GM04504 (cell line): Measurements from ENCODE around the gene TTC21B.
A peak's percentile ranks its signal among the peaks of the same experiment; 100 is the strongest.
"Not testable (repeated sequence)": the region's sequence is repeated elsewhere in the genome, so short reads cannot be mapped to it uniquely, and the experiment has no call there.

Source experiments
- DNase-seq: peaks from one replicate; pipeline ENCODE4 v3.0.0-alpha.2; 2012; ENCODE audit warnings: low read depth

TTC21B gene

DNA sequence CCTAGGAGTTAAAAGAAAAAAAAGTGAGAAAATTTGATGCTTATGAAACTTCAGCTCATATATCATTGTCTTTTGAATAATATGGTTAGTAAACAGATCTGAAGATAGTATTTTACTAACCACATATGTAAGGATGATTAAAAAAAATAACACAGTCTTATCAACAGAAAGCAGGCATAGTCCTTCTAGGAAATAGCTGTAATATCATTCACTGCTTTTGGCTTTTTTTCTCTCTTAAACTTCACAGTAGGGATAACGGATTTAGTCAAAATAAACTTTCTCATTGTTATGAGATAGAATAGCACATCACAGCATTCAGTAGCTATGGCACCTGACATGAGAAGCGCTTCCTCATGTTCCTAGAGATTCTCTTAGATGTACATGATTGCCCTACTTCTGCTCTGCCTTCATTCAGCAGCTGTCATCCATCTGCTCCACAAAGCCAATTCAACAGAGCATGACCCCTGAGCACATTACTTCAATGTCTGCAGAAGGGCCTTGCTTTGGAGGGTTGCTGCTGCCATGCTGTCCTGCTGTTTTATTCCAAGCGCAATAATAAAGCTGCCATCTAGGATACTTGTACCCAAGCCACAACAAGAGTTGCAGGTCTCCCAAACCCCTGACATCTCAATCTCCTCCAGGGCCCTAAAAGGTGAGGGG is 67.0 kb downstream of the TTC21B start:
- no peak for DNase-seq

DNA sequence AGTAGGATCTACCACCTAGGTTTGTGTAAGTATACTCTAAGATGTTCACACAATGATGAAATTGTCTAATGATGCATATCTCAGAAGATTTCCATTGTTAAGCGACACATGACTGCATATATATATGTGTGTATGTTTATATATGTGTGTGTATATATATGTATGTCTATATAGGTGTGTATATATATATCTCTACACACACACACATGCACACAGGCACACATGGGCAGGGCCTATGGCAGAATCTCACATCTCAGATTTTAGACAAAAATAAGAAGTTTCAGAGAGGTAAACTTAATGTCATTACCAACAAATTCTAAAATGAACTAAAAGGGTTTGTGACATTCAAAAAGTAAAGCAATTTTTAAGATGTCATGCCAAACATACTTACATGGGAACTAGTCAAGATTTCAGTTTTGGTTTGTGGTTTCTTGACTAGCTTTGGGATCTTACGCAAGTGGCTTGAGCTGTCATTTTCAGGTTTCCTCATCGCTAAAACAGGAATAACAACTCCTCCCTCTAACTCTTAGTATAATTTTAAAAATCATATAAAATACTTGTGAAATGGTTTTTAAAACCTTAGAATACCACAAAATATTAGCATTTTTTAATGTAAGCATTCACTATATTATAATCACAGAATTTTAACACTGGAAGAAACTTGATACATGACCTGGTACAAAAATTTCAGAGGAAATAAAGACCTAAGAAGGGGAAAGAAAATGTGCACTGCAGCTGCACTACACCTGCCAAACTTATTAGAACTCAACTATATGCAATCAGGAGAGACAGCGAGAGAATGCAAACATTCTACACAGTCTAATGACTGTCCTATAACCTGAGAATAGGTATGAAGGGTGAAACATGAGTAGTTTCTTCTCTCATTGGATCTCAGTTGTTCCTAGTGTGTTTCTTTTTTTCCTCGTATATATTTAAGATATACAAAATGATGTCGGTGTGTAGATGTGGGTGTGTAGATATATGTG is 75.7 kb downstream of the TTC21B start:
- DNase-seq, result peak; percentile 48

DNA sequence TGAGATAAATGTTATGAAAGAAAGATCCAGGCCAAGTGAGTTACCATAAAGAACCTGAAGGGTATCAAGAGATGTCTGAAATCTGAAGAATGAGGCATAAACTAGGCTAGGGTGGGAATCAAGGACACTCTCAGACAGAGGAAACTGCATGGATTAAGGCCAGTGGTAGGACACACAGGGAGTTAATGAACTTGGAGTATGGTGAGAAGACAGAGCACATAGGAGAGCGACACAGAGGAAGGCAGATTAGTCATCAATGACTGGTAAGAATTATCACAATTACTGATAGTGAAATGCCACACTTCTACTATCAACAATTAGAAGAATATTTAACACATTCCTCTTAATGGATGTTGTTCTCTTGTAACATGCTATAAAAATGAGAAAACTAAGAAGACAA is 76.9 kb downstream of the TTC21B start:
- no peak for DNase-seq

DNA sequence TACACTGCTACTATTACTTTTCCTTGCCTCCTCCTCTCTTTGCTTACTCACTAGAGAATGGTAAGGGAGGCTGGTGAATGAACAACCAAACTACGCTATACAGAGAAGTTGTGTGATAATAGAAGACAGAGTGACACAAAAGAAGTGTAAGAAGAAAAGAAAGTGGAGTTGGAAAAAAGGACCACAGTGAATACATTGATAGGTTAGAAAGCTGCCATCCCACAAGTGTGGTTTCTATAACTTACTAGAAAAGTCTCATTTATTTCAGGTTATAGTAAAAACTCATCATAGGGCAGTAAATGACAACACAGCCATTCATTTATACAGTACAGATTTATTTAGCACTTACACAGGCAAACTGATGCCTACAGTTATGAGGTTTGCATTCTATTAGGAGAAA is 77.3 kb downstream of the TTC21B start:
- no peak for DNase-seq

DNA sequence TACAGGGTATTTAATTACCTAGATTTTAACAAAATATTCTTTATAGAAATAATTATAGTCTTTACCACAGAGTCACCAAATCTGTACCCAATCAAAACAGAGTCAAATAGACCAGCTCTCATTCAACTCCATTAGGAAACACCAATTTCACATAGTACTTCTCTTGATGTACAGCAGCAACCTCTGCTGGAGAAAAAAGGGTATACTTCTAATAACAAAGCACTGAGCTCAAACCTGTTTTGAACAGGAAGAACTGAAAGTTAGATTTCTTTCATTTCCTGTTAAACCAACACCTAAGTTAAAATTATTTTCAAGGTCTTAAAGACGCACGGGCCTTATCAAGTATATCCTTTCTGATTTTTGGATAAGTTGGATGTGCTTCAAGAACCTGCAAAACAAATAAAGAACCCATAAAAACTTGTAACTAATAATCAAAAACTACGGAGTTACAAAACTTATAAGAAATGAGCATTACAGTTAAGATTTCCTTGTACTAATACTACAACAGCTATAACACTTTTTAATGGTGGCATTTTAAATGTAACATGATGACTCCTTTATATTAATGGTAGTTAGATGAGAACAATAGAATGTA is 79.0 kb downstream of the TTC21B start:
- DNase-seq, result no peak

DNA sequence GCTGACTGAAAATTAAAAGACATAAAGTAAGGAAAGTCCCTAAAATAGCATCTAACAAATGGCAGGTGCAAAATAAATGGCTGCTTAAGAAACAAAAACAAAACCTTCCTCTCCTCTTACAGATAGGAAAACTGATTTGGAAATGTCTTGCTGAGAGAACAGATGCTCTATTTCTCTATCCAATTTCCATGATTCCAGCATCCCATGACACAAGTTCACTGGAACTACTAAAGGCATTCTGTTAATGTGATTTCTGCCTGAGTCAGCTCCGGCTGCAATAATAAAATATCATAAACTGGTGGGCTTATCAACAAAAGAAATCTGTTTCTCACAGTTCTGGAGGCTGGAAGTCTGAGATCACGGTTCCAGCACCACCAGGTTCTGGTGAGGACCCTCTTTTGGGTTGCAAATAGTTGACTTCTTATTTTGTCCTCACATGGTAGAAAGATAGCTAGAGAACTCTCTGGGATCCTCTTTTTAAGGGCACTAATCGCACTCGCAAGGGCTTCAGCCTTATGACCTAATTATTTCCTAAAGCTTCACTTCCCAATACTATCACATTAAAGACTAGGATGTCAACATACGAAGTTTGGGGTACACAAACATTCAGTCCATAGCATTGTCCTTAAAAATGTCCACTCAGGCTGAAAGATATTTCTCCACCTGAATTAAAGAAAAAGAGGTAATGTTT is 81.3 kb downstream of the TTC21B start:
- peak; percentile 55 for DNase-seq

DNA sequence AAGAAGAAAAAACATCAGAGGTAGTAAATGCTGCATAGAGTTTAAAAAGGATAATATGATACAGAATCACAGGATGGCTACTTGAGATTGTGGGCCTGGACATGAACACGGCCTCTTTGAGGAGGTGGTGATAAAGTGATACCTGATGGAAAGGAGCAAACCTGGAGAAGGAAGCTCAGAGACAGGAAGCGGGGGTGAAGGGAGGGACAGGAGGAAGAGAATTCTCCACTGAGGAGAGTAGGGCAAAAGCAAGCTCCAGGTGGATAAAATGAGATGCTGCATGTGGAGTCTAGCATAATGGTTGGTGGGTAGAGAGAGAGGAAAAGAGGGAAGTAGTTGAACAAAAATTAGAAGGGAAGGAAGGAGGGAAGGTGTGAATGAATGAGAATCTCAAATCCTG is 82.6 kb downstream of the TTC21B start:
- DNase-seq, result no peak

DNA sequence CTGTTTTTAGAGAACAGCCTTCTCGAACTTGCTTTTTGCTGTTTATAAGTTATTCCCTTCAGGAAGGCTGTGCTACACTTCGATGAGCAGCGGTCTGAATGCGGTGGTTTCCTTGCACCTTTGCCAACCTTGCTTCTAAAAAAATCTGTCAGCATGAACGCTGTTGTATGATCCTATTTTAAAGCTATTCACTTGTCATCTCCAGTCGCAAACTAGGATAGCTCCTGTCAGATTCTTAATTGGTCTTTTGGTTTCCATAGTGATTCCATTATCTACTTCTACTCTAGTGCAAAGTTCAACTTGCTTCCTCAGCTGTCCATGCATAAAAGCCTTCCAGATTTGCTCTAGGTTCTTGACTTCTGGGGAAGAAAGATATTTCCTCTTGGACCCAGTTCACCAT is 83.2 kb downstream of the TTC21B start:
- DNase-seq, result no peak

DNA sequence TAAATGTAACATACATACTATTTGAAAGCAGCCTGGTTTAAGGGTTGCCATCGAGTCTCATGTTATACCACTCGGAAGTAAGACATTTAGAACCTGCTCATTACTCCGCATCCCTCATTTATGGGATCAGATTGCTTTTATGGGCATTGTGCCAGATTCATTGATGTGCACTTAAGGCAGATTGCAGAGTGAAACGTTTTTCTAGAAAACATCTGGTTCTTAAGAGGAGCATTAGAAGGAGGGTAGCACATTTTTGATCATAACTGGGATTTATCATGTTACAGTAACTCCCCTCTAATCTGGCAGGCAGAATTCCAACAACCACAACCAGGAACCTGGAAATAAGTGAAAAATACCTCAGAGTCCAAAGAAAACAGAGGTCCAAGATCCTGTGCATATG is 85.4 kb downstream of the TTC21B start:
- DNase-seq, result no peak

DNA sequence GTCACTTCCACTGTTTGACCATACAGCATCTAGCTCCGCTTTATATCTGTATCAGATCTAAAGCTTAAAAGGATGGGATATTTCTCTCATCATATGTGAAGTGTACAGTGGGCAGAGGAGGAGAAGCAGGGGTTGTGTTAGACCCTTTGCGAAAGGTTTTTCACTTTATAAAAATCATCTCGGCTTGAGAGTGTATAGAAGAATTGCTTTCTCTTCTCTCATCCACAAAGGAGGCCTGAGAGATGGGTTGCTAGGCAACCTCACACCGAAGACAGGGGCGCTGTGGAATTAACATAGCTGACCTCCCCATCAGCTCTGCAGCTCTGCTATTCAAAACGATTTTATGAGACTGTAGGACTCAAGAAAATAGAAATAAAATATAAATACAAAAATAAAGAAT is 89.3 kb downstream of the TTC21B start:
- DNase-seq, result no peak

DNA sequence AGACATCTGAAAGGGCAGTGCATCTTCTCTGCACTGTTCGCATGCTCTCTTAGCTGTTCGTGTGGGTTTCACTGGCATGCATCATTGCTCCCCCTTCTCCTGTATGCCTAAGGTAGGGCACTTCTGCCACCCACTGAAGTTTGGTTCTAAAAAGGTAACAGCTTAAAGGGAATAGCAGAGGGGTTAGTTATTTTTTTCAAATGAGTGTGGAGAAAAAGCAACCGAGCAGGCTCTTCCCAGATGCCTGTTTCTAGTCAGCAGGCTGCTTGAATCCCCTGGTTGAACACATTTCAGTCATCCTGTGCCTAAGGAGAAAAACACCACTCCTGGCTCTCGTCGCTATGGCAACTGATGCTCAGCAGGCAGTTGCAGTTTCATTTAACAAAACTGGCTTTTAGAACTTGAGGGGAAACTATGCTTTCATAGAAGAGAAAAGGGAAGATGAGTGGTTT is 89.7 kb downstream of the TTC21B start:
- DNase-seq, result no peak

DNA sequence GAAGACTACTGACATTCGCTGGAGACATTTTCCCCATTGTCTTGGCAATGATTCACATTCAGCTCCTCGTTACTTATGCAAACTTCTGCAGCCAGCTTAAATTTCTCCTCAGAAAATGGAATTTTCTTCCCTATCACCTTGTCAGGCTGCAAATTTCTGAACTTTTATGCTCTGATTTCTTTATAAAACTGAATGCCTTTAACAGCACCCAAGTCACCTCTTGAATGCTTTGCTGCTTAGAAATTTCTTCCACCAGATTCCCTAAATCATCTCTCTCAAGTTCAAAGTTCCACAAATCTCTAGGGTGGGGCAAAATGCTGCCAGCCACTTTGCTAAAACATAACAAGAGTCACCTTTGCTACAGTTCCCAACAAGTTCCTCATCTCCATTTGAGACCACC is 92.5 kb downstream of the TTC21B start:
- DNase-seq, result not testable (repeated sequence)

DNA sequence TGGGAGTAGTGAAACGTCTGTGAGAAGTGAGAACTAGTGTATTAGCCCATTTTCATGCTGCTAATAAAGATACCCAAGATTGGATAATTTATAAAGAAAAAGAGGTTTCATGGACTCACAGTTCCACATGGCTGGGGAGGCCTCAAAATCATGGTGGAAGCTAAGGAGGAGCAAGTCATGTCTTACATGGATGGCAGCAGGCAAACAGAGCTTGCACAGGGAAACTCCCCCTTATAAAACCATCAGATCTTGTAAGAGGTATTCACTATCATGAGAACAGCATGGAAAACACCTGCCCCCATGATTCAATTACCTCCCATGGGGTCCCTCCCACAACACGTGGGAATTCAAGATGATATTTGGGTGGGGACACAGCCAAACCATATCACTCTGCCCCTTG is 93.9 kb downstream of the TTC21B start:
- not testable (repeated sequence) for DNase-seq

DNA sequence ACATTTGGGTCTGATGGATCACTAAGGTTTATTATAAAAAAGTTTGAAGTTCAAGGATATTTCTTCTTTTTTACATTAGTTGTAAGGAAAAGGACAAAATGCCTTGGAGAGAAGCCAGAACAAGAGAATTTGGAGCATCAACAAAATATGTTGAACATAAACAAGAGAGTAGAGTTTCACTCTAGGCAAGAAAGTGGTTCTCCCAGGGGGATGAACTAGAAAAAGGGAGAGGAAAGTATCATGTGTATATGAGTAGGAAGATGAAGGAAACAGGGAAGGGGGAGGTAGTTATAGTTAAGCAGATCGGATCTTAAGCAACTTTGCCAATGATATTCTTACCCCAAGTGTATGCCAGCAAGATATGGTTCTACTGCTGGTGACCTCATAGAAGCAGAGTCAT is 95.7 kb downstream of the TTC21B start:
- no peak for DNase-seq

DNA sequence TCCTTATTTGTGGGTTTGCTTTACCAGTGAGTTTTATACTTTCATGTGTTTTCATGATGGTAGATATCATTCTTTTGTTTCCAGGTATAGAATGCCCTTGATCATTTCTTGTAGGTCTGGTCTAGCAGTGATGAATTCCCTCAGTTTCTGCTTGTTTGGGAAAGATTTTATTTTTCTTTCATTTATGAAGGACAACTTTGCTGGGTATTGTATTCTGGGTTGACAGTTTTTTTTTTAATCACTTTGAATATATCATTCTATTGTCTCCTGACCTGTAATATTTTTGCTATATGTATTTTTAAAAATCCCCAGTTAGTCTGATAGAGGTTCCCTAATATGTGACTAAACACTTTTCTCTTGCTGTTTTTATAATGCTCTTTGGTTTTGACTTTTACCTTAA is 101.2 kb downstream of the TTC21B start:
- no peak for DNase-seq

DNA sequence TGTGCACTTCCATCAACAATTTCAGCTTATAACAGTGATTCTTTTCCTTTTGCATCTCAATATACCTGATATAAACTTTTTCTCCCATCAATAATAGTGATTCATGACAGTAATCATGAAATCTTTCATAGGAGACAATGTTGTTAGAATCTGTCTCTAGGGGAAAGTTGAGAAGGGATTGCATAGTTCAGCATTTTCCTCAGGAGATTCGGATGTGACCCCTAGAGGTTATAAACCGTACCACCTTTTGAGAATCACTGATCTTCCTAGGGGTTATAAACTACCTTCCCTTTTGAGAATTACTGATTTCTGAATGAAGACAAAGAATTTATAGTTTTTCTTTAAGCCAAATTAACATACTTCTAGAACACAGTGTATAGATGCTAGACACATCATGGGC is 106.6 kb downstream of the TTC21B start:
- DNase-seq, result no peak

DNA sequence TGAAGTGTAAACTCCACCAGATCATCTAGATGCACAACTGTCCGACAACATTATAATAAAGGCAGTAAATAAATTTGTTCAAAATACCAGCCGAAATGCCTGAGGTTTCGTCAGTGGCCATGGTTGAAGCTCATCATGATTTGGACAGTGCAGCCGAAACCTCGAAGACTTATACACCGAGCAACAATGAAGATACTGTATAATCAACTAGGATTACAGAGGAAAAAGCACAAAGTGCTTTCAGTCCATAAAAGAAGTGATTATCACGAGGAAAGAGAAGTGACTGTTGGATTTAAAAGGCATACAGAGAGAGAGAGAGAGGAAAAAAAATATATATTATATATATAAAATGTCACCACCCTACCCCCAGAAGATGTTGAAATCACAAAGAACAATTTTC is 107.5 kb downstream of the TTC21B start:
- no peak for DNase-seq

DNA sequence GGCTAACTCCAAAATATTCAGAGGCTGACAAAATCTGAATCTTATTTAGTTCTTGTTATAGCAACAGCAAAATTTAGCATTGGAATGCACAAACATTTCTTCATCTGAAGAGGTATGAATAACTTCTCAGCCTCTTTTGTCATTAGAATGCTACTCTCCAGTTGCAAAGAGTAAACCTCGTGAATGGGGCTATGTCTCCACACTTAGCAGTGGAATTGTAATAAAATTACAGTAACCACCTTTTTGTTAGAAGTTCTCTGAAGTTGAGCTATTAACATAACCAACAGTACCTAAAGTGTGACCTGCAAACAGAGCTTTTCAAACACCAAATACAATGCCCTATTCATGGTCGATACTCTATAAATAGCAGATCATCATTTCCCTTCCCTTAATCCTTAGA is 109.4 kb downstream of the TTC21B start:
- no peak for DNase-seq

DNA sequence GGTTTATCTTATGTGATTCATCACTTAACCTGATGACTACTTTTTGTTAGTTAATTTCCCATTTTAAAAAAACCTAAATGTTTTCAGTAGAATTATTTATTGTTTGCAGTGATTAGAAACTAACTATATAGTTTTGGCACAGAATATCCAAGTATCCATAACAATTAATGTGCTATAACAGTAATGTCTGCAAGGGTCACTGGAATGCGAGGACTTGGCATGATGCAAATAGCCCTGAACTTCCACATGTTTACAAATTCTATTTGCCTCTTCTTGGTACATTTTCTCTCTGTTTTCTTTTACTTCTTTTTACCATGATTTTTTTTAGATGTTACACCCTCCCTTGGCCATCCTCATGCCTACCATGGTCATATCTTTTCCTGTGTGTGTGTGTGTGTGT is 110.2 kb downstream of the TTC21B start:
- no peak for DNase-seq

DNA sequence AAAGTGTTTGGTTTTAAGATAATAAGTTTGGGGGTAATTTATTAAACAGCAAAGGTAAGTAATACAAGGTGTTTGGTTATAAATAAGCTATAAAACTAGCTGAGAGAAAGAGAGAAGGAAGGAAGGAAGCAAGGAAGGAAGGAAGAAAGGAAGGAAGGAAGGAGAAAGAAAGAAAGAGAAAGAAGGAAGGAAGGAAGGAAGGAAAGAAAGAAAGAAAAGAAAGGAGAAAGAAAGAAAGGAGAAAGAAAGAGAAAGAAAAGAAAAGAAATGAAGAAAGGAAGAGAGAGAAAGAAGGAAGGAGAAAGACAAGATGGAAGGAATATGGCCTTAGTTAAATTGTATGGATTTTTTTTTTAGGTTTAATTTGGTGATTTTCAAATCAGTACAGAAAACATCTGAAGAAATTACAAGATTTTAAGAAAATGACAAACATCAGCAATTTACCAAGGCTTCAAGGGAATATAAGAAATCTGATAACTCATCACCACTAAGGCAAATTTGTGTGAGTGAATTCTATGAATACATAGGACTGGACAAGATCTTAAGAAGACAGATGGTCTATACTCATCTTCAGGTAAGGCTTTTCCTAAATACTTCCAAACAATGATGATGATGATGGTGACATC is 113.1 kb downstream of the TTC21B start:
- no peak for DNase-seq

DNA sequence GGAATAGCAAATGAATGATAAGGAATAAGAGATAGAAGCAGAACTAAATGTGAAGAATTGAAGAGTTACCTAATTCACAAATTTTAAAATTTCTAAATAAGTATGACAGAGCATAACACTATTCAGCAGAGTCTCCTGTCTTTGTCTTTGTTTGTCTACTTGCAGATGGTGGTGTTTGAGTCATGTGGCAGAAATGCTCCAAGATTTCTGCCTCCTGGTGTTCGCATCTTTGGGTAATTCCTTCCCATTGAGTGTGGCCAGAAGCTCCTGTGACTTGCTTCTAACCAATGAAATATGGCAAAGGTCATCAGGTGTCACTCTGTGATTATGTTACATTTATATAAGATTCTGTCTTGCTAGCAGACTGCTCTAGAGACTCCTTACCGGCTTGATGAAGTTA is 114.0 kb downstream of the TTC21B start:
- no peak for DNase-seq

DNA sequence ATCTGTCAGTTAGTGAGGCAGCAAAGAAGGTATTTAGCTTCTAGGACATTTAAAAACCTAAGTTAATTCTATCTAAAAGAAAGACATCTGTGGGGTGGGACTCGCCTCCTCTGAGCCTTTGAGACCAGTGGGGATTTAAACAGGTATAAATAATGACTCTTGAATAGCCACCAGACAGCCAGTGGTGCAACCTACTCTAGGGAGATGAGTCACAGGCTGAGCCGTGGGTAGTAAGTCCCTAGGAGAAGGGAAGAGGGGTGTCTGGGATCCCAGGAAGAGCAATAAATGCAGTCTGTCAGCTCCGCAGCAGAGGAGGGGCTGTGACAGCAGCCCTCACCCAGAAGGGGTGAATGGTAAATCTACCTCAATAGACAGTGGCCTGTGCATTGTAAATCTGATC is 116.5 kb downstream of the TTC21B start:
- no peak for DNase-seq
